Mesenchymal stem cell (in vitro differentiated cells and primary cell): ENCODE measurements around the gene RAB3B.
"Not testable (repeated sequence)": the region's sequence is repeated elsewhere in the genome, so short reads cannot be mapped to it uniquely, and the experiment has no call there.

Experiments used
- DNase-seq: peaks from one replicate; pipeline ENCODE4 v3.0.0-alpha.2; 2013
- H2AFZ ChIP-seq: one replicate; pipeline ENCODE4 v1.6.1; 2013; ENCODE audit warnings: low read depth, mild to moderate bottlenecking, control low read depth, inconsistent platforms, low read length, moderate library complexity
- H2AK5ac ChIP-seq: 2 replicates; pipeline ENCODE4 v1.6.1; 2013; ENCODE audit warnings: low read length, moderate library complexity, mild to moderate bottlenecking, inconsistent platforms; ENCODE audit not compliant: severe bottlenecking
- H2BK120ac ChIP-seq: one replicate; pipeline ENCODE4 v1.6.1; 2013; ENCODE audit warnings: low read depth, mild to moderate bottlenecking, inconsistent platforms, low read length, moderate library complexity
- H2BK12ac ChIP-seq, 2 experiments: one replicate each; pipeline ENCODE4 v1.6.1; 2013; ENCODE audit warnings: inconsistent platforms in 2 of 2, low read length in 2 of 2, mild to moderate bottlenecking in 2 of 2, moderate library complexity in 2 of 2, control low read depth in 1 of 2
- H2BK15ac ChIP-seq: one replicate; pipeline ENCODE4 v1.6.1; 2013; ENCODE audit warnings: mild to moderate bottlenecking, low read depth, inconsistent platforms; ENCODE audit not compliant: poor library complexity, severe bottlenecking
- H2BK5ac ChIP-seq: 2 replicates; pipeline ENCODE4 v1.6.1; 2013; ENCODE audit warnings: low read depth, mild to moderate bottlenecking, low read length, control low read depth, inconsistent platforms; ENCODE audit not compliant: poor library complexity, severe bottlenecking
- H3K14ac ChIP-seq, 2 experiments: one replicate each; pipeline ENCODE4 v1.6.1; 2013; ENCODE audit warnings: inconsistent platforms in 2 of 2, low read length in 2 of 2, control low read depth in 1 of 2, mild to moderate bottlenecking in 1 of 2, moderate library complexity in 1 of 2
- H3K18ac ChIP-seq, 2 experiments: one replicate each; pipeline ENCODE4 v1.6.1; 2013; ENCODE audit warnings: inconsistent platforms in 2 of 2, low read length in 2 of 2, control low read depth in 1 of 2, low read depth in 1 of 2, mild to moderate bottlenecking in 1 of 2
- H3K23ac ChIP-seq, 2 experiments: one replicate each; pipeline ENCODE4 v1.6.1; 2013; ENCODE audit warnings: inconsistent platforms in 2 of 2, low read length in 2 of 2, mild to moderate bottlenecking in 2 of 2, moderate library complexity in 2 of 2, control low read depth in 1 of 2
- H3K27ac ChIP-seq: 2 replicates; pipeline ENCODE4 v1.5.1; 2013; ENCODE audit warnings: mild to moderate bottlenecking, moderate library complexity, low read length, control low read depth, inconsistent platforms; ENCODE audit not compliant: poor library complexity, severe bottlenecking
- H3K27me3 ChIP-seq, 2 experiments: 2 replicates each; pipeline versions ENCODE4 v1.6.1 to v1.7.0; 2013; ENCODE audit warnings: low read length in 2 of 2, mild to moderate bottlenecking in 2 of 2, moderate library complexity in 2 of 2, control low read depth in 1 of 2, inconsistent platforms in 1 of 2; ENCODE audit not compliant: control insufficient read depth in 1 of 2, insufficient read depth in 1 of 2
- H3K36me3 ChIP-seq, 2 experiments: 2 replicates each; pipeline versions ENCODE4 v1.6.1 to v1.7.0; 2013; ENCODE audit warnings: low read length in 2 of 2, control low read depth in 1 of 2, inconsistent platforms in 1 of 2, low read depth in 1 of 2, mild to moderate bottlenecking in 1 of 2; ENCODE audit not compliant: insufficient read depth in 2 of 2, control insufficient read depth in 1 of 2
- H3K4ac ChIP-seq, 2 experiments: one replicate each; pipeline ENCODE4 v1.6.1; 2013; ENCODE audit warnings: inconsistent platforms in 2 of 2, low read length in 2 of 2, mild to moderate bottlenecking in 2 of 2, moderate library complexity in 2 of 2, control low read depth in 1 of 2, low read depth in 1 of 2
- H3K4me1 ChIP-seq: 2 replicates; pipeline ENCODE4 v1.6.1; 2013; ENCODE audit warnings: low read depth, low read length, control low read depth; ENCODE audit not compliant: control insufficient read depth, insufficient read depth
- H3K4me2 ChIP-seq: 2 replicates; pipeline ENCODE4 v1.6.1; 2013; ENCODE audit warnings: low read length, mild to moderate bottlenecking, inconsistent platforms; ENCODE audit not compliant: poor library complexity, severe bottlenecking
- H3K4me3 ChIP-seq, 2 experiments: 2 replicates each; pipeline versions ENCODE4 v1.5.1 to v1.7.0; 2013; ENCODE audit warnings: low read length in 2 of 2, mild to moderate bottlenecking in 2 of 2, control low read depth in 1 of 2, low read depth in 1 of 2; ENCODE audit not compliant: insufficient read depth in 1 of 2
- H3K79me1 ChIP-seq: replicated peaks from 2 replicates; pipeline ENCODE4 v1.6.1; 2013; ENCODE audit warnings: mild to moderate bottlenecking, control low read depth, low read length, inconsistent platforms; ENCODE audit not compliant: poor library complexity, severe bottlenecking
- H3K9ac ChIP-seq: 2 replicates; pipeline ENCODE4 v1.7.0; 2013; ENCODE audit warnings: mild to moderate bottlenecking, low read length, moderate library complexity
- H3K9me3 ChIP-seq: 2 replicates; pipeline ENCODE4 v1.7.0; 2013; ENCODE audit warnings: mild to moderate bottlenecking, low read length; ENCODE audit not compliant: control insufficient read depth
- H4K8ac ChIP-seq: one replicate; pipeline ENCODE4 v1.6.1; 2013; ENCODE audit warnings: inconsistent platforms, mild to moderate bottlenecking, low read length, moderate library complexity
- H4K91ac ChIP-seq: one replicate; pipeline ENCODE4 v1.6.1; 2013; ENCODE audit warnings: mild to moderate bottlenecking, low read length, inconsistent platforms
- WGBS: methylation state at CpG from one replicate; pipeline ENCODE4 v1.1.7; 2013; ENCODE audit warnings: mixed read lengths; 5-methylcytosine and 5-hydroxymethylcytosine counted together

Gene RAB3B

GRCh38 chr1:52007215-52008002 is 16.9 kb upstream of the RAB3B start:
- no peak overlapping the region for H3K18ac ChIP-seq
- H3K27me3 ChIP-seq, result no peaks in the 10 kb centered on the region
- peak overlapping the region; percentile 91 for H2AK5ac ChIP-seq
- no peak overlapping the region for H4K91ac ChIP-seq
- no peak for DNase-seq
- H3K9ac ChIP-seq, result peak overlapping the region; percentile 6
- peaks cover 3% of the 10 kb centered on the region for H3K4me1 ChIP-seq
- H2BK5ac ChIP-seq, result peak overlapping the region; percentile 91
- no peak overlapping the region for H3K4me3 ChIP-seq
- H2BK120ac ChIP-seq, result no peak overlapping the region
- no peak overlapping the region for H2BK12ac ChIP-seq
- H4K8ac ChIP-seq, result no peak overlapping the region
- H3K79me1 ChIP-seq, result no peaks in the 10 kb centered on the region
- H2BK15ac ChIP-seq, result no peak overlapping the region
- peak overlapping the region; percentile 98 for H3K27ac ChIP-seq
- no peak overlapping the region for H3K4ac ChIP-seq
- H3K9me3 ChIP-seq, result no peaks in the 10 kb centered on the region
- H3K36me3 ChIP-seq, result no peaks in the 10 kb centered on the region
- no peak overlapping the region for H2AFZ ChIP-seq
- WGBS, result 89% methylated on average over 4 of the region's 5 CpGs
- H3K23ac ChIP-seq, result no peak overlapping the region
- no peak overlapping the region for H3K14ac ChIP-seq
- peak overlapping the region; percentile 9 for H3K4me2 ChIP-seq

DNA sequence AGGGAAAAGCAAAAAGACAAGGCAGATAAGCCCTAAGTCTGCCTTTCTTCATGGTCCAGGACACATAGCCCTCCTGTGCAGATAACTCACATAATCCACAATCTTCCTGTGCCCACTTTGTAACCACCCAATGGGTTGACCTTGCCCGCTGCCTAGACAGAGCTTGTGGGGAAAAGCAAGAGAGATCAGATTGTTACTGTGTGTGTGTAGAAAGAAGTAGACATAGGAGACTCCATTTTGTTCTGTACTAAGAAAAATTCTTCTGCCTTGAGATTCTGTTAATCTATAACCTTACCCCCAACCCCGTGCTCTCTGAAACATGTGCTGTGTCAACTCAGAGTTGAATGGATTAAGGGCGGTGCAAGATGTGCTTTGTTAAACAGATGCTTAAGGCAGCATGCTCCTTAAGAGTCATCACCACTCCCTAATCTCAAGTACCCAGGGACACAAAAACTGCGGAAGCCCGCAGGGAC is 15.6 kb upstream of the RAB3B start:
- WGBS, result no CpG with 5 or more reads among the region's 5 CpGs

GRCh38 chr1:52005548-52005947 is 15.0 kb upstream of the RAB3B start:
- H3K36me3 ChIP-seq, H2BK15ac ChIP-seq, H3K9me3 ChIP-seq, H3K4ac ChIP-seq, H3K79me1 ChIP-seq, H3K18ac ChIP-seq, H4K91ac ChIP-seq, H2AFZ ChIP-seq, H3K14ac ChIP-seq, H4K8ac ChIP-seq, H2BK120ac ChIP-seq, H3K4me1 ChIP-seq, H3K27me3 ChIP-seq, H2BK12ac ChIP-seq, H3K23ac ChIP-seq, H3K4me3 ChIP-seq: not testable (repeated sequence)
- H3K27ac ChIP-seq, result peak overlapping the region; percentile 100
- WGBS, result 43% methylated on average over 1 of the region's 3 CpGs
- DNase-seq, result peak; percentile 74
- H2BK5ac ChIP-seq, result peak overlapping the region; percentile 99
- peak overlapping the region; percentile 56 for H3K9ac ChIP-seq
- H3K4me2 ChIP-seq, result peak overlapping the region; percentile 41
- peak overlapping the region; percentile 77 for H2AK5ac ChIP-seq

More for the DNA sequence above, 15.6 kb upstream of the RAB3B start:
- Histone ChIP-seq H3K4me2 (peak overlapping the region; percentile 41), H3K27ac (peak overlapping the region; percentile 100), H2AK5ac (peak overlapping the region; percentile 77), H2BK12ac (peak overlapping the region in 1 of 2 experiments; percentile 6), H3K14ac (peak overlapping the region in 1 of 2 experiments; percentile 18), H3K9ac (peak overlapping the region; percentile 56), H2BK5ac (peak overlapping the region; percentile 99)
- H4K91ac ChIP-seq, H3K4me3 ChIP-seq, DNase-seq, H4K8ac ChIP-seq, H2AFZ ChIP-seq, H2BK120ac ChIP-seq, H3K79me1 ChIP-seq, H3K9me3 ChIP-seq, H3K4me1 ChIP-seq, H2BK15ac ChIP-seq, H3K27me3 ChIP-seq, H3K18ac ChIP-seq, H3K4ac ChIP-seq, H3K23ac ChIP-seq, H3K36me3 ChIP-seq: not testable (repeated sequence)

- H3K9ac ChIP-seq, result no peak overlapping the region
- H3K18ac ChIP-seq, result no peak overlapping the region
- H3K14ac ChIP-seq, result no peak overlapping the region
- no peak overlapping the region for H4K91ac ChIP-seq
- no peak overlapping the region for H3K27ac ChIP-seq
- no peak overlapping the region for H2BK15ac ChIP-seq
- H4K8ac ChIP-seq, result no peak overlapping the region
- H3K4ac ChIP-seq, result no peak overlapping the region
- peaks cover 6% of the 10 kb centered on the region for H3K4me1 ChIP-seq
- H3K4me2 ChIP-seq, result no peak overlapping the region
- no peaks in the 10 kb centered on the region for H3K79me1 ChIP-seq
- H3K27me3 ChIP-seq, result no peaks in the 10 kb centered on the region
- peak overlapping the region; percentile 64 for H2AK5ac ChIP-seq
- no peak overlapping the region for H2BK5ac ChIP-seq
- H3K4me3 ChIP-seq, result no peak overlapping the region
- H3K23ac ChIP-seq, result no peak overlapping the region
- no peak for DNase-seq
- H2AFZ ChIP-seq, result no peak overlapping the region
- H3K36me3 ChIP-seq, result no peaks in the 10 kb centered on the region
- WGBS, result 50% methylated on average over 3 of the region's 4 CpGs
- H2BK12ac ChIP-seq, result no peak overlapping the region
- no peak overlapping the region for H2BK120ac ChIP-seq
- no peaks in the 10 kb centered on the region for H3K9me3 ChIP-seq
These were observed 13.4 kb upstream of the RAB3B start for GRCh38 chr1:52003877-52004276.
